KBM-7 (cell line): ENCODE measurements around the gene IP6K2.

Experiments used
- DNase-seq: peaks from one replicate; pipeline ENCODE4 v3.0.0-alpha.2; 2015
- in situ Hi-C: fragments of 300-500 bp; cut with MboI; formaldehyde crosslinking; loops from 2 replicates; pipeline ENCODE4 v1.14.3; 2020; ENCODE audit warnings: low sequenced_read_pairs, low pct_unique_long_range_greater_than_20kb, mixed read lengths

Gene IP6K2

DNA sequence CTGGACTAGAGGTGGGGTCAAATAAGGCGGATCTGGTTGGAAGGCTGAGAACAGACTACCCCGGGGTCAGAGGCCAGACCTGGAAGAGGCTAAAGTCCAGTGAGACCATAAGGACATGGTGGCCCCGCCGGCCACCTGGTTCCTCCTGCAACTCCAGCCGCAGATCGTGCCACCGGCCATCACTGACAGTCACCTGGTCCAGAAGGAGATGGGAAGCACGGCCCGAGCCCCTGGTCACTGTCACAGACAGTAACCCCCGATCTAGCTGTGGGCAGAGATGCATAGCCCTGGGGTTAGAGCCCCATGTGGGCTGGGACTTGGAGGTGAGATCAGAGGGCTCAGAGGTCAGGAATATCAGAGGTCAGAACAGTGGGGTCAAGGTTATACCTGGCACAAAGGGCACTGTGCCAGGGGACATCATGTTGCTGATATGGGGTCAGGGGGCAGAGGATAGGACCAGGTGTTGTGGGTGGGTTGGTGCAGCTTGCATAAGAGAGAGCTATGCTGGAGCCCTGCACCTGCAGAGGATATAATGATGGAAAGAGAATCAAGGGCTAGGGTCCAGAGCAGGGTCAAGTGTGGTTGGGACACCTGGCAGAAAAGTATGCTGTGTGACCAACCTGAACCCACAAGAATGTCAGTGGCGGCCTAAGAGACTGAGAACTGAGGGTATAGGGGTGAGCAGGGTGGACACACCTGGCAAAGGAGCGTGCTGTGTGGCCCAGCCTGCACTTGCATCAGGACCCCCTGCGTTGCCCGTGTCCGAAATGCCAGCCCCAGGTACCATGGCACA, 63.9 kb downstream of the IP6K2 start:
- no peak for DNase-seq
- in situ Hi-C loops = no loop called here

DNA sequence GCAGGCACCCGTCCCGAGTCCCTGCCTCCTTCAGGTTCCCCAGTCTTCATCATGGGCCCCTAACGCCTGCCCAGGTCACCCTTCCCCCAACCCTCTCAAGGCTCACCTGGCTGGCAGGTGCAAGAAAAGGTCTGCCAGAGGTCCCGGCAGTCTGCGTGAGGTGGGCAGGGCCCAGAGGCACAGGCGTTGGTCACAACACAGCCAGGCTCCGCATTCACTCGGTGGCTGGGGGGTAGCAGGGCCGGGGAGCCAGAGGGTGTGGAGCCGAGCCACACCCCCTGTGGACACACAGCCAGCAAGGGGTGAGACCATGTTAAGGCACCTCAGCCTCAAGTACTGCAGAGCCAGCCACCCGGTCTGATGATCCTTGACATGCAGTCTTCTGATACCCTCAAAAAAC, 65.2 kb downstream of the IP6K2 start:
- DNase-seq = no peak
- in situ Hi-C loops = no loop called here

DNA sequence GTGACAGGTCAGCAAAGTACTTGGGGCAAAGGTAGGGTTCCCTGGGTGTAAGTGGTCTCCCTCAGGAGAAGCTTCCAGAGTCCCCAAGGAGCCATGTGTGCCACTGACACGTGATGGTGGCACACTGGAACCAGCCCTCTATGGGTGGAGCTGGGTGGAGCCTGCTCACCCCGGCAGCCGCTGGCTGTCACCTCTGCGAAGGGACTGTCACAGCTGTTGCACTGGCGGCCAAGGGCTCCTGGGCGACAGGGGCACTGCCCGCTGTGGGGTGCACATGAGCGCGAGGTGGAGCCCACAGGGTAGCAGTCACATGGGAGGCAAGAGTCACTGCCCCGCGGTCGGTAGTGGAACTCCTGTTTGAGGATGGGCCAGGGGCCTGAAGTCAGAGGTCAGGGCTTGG, 66.3 kb downstream of the IP6K2 start:
- in situ Hi-C loops = no loop called here
- DNase-seq = no peak

DNA sequence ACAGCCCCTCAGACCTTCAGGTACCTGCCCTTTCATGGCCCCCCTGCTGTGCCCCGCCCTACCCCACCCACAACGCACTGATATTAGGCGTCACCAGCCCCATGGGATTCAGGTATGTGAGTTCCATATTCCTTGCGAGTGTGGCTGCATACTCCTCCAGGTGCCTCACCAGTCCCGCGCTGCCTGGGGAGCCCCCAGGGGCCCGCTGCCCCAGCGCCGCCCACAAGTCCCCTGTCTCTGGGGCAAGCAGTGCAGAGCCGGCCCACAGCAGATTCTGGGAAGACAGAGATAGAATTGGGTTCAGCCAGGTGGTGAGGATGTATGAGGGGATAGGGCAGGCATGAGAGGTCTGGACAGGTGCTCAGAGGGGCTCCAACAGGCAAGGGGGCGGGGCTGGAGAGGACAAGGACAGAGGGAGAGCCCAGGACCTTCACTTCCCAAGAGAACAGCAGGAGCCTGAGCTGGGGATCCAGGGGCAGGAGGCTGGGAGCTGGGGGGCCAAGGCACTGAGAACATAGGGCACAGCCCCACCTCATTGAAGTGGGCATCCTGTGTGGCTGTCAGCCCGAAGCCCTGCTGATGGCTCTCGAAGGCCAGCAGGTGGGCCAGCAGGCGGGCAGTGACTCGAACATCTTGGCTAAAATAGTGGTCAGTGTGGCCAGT, 68.7 kb downstream of the IP6K2 start:
- DNase-seq = no peak
- in situ Hi-C loops = no loop called here

DNA sequence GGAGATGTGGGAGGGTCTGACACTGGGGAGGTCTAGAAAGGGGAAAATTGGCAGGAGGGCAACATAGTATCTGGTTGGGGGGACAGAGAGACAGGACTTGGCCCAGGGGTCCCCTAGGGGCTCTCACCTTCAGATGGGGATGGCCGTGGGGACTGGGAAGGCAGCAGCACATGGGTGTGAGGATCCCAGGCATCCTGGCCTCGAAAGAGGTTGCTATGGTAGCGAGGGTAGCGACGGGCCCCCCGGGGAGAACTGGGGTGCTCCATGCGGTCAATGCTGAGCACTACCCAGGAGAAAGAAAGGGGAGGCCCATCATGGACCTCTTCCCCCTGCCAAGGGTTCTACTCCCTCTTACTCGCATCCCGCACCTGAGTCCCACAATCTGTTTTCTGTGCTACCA, 69.3 kb downstream of the IP6K2 start:
- DNase-seq = no peak
- in situ Hi-C loops = no loop called here

DNA sequence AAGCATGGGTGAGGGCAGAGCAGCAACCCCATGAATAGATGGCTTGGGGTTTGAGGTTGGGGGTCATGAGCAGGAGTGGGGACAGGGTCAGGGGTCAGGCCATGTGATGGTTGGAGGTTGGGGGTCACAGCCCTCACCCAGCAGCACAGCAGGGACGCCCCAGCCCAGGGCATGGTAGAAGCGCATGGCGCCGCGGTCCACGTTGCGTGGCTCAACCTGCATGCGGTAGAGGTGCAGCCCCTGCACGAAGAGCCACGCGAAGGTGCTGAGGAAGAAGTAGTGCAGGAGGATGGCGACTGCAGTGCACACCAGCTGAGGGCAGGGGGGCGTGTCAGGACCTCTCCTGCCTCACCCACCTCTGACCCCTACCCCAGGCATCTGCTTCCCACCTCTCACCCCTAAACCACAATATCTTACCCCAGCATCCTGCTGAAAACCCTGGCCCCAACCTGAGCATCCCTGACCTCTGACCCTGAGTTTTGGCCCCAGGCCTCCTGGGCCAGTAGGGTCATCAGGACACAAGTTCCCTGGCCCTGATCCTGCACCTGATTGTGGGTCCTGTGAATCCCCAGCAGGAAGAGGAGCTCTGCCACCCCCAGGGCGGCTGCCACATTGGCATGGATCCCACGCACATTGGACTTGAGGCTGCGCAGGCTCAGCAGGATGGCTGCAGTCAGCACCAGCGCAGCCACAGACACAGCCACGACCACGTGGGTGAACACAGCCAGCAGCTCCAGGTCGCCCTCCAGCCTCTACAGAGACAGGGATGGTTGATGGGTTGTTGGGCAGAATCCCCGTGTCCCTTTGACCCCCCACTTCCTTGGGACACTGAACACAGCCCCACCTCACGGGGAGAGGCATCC, 71.9 kb downstream of the IP6K2 start:
- in situ Hi-C loops = no loop called here
- DNase-seq = no peak

DNA sequence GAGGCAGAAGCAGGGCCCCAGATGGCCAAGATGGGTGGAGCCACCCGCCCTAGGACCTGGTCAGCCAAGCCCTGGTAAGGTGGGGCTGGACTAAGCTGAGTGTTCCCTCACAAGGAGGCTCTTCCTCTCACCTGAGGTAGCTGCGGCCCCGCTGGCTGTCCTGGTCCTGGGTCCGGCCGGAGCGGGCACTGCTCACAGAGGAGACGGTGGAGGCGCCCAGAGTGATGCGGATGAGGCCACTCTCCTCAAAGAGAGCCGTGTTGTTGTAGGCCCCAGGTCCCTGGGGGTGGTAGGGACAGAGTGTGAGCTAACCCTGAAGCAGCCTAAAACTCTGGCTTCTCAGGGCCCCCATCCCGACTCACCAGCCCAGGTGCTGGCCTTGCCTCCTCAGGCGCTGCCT, 74.4 kb downstream of the IP6K2 start:
- in situ Hi-C loops = no loop called here
- DNase-seq = no peak

DNA sequence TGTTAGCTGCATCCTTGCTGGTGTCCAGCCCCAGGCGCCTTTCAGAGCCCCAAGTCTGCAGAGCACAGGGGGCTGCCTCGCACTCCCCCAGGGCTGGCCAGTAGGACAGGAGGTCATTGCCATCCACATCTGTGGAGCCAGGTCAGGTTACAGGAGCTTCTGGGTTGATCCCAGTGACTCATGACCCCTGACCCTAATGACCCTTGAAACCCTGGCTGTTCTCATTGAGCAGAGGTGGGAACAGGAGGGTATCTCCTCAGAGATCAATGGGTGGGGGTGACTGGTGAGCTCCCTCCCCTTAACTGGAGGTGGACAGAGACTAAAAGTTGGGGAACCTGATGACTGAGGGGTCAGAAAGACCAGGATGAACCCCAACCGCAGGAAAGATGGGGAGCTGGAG, 75.6 kb downstream of the IP6K2 start:
- no peak for DNase-seq
- in situ Hi-C loops = no loop called here

DNA sequence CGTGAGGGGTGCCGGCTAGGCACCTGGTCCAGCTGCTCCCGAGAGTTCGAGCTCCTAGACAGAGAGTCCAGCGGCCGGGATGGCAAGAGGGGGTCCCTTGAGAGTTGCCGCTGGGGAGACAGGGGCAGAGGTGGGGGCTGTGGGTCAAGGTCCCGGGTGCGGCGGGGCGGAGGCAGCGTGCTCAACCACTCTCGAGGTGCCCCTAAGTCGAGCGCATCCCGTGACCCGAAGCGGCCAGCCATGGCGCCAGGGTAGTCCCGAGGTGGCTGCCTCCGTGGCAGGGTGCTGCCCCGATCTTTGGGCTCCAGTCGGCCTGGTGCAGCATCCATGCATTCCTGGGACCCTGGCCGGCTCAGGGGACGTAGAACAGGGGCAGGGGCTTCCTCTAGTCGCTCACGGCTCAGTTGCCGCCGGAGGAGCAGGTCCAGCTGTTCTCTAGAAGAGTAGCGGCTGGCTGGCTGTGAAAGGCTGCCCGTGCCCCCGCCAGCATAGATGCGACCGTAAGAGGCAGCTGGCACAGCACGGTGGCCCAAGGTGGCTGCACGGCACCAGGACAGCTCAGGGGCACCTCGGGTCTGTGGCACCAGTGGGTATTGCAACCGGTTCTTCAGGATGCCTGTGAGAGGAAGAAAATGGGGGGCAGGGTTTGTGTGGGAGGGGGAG, 76.9 kb downstream of the IP6K2 start:
- in situ Hi-C loops = no loop called here
- DNase-seq = no peak
